GM23338 (cell line): Measurements from ENCODE around the gene SPEF1. TPM values are rescaled to one million over a fixed set of nuclear protein-coding genes. Genes with fewer than 3 reads are reported as not detected.

ENCODE experiments used
- ATAC-seq: fragments of 200-7000 bp; cut with Tn5 transposase; 3 replicates; pipeline ENCODE4 v1.9.1; 2020
- DNase-seq: peaks from one replicate; pipeline ENCODE4 v3.0.0-alpha.2; 2015; ENCODE audit warnings: low spot score
- H2AFZ ChIP-seq: fragments of 200-600 bp; sonication (generic); 2 replicates; pipeline ENCODE4 v1.8.0; 2016; ENCODE audit warnings: antibody characterized with exemption, mild to moderate bottlenecking, moderate library complexity
- H3F3A ChIP-seq: fragments of 200-600 bp; sonication (generic); replicated peaks from 2 replicates; pipeline ENCODE4 v1.8.0; 2017; ENCODE audit warnings: antibody characterized with exemption, mixed run types, low read depth
- H3K27ac ChIP-seq: fragments of 200-600 bp; sonication (generic); 2 replicates; pipeline ENCODE4 v1.6.1; 2016; ENCODE audit warnings: low read depth
- H3K27me3 ChIP-seq: fragments of 200-600 bp; sonication (generic); 2 replicates; pipeline ENCODE4 v1.8.0; 2016; ENCODE audit warnings: mild to moderate bottlenecking, mixed run types, moderate library complexity; ENCODE audit not compliant: insufficient read depth
- H3K36me3 ChIP-seq: fragments of 200-600 bp; sonication (generic); 2 replicates; pipeline ENCODE4 v1.8.0; 2016; ENCODE audit warnings: mild to moderate bottlenecking; ENCODE audit not compliant: insufficient read depth
- H3K4me1 ChIP-seq: fragments of 200-600 bp; sonication (generic); 2 replicates; pipeline ENCODE4 v1.8.0; 2016; ENCODE audit warnings: mild to moderate bottlenecking, moderate library complexity; ENCODE audit not compliant: insufficient read depth
- H3K4me2 ChIP-seq: fragments of 200-600 bp; sonication (generic); 2 replicates; pipeline ENCODE4 v1.7.1; 2017; ENCODE audit warnings: mixed run types
- H3K4me3 ChIP-seq: fragments of 200-600 bp; sonication (generic); 2 replicates; pipeline ENCODE4 v1.6.1; 2016; ENCODE audit warnings: mixed run types
- H3K79me2 ChIP-seq: fragments of 200-600 bp; sonication (generic); replicated peaks from 2 replicates; pipeline ENCODE4 v1.8.0; 2017; ENCODE audit warnings: mild to moderate bottlenecking; ENCODE audit not compliant: insufficient read depth
- H3K9me2 ChIP-seq: fragments of 200-600 bp; sonication (generic); 2 replicates; pipeline ENCODE4 v1.8.0; 2017; ENCODE audit not compliant: insufficient read depth
- H4K20me1 ChIP-seq: fragments of 200-600 bp; sonication (generic); replicated peaks from 2 replicates; pipeline ENCODE4 v1.8.0; 2017; ENCODE audit warnings: mild to moderate bottlenecking; ENCODE audit not compliant: insufficient read depth
- H3K27ac Mint-ChIP-seq: 2 replicates; pipeline ENCODE4 v1.8.0; 2020; ENCODE audit warnings: inconsistent platforms, mild to moderate bottlenecking, moderate library complexity, mixed read lengths
- H3K27me3 Mint-ChIP-seq: 3 replicates; pipeline ENCODE4 v1.8.0; 2022; ENCODE audit warnings: low read depth, mild to moderate bottlenecking, moderate library complexity, mixed read lengths, inconsistent platforms; ENCODE audit not compliant: insufficient read depth, poor library complexity
- H3K36me3 Mint-ChIP-seq: 3 replicates; pipeline ENCODE4 v1.8.0; 2021; ENCODE audit warnings: low read depth, mild to moderate bottlenecking, inconsistent platforms, moderate library complexity, mixed read lengths
- H3K4me1 Mint-ChIP-seq: 3 replicates; pipeline ENCODE4 v1.8.0; 2020; ENCODE audit warnings: mild to moderate bottlenecking, inconsistent platforms, mixed read lengths
- H3K4me3 Mint-ChIP-seq: 3 replicates; pipeline ENCODE4 v1.8.0; 2021; ENCODE audit warnings: moderate library complexity, mild to moderate bottlenecking, inconsistent platforms, mixed read lengths
- H3K9me3 Mint-ChIP-seq: 3 replicates; pipeline ENCODE4 v1.8.0; 2020; ENCODE audit warnings: moderate library complexity, mild to moderate bottlenecking, inconsistent platforms, mixed read lengths
- CREB1 ChIP-seq: fragments of 250-450 bp; sonication (Bioruptor Pico); IDR thresholded peaks from 2 replicates; pipeline ENCODE4 v1.5.0; 2020; ENCODE audit warnings: low read depth, mild to moderate bottlenecking, moderate library complexity
- CTCF ChIP-seq, 2 experiments: fragments of 200-600 bp in 1 of 2; sonication (generic) in 1 of 2; conservative IDR thresholded peaks; 2 replicates each; pipeline versions ENCODE4 v1.5.1 to v1.6.1; 2016 to 2017; ENCODE audit warnings: antibody characterized with exemption in 2 of 2, low read depth in 2 of 2, mild to moderate bottlenecking in 2 of 2, moderate library complexity in 1 of 2
- ETS1 ChIP-seq: IDR thresholded peaks from 2 replicates; pipeline ENCODE4 v1.6.1; 2016; ENCODE audit warnings: antibody characterized with exemption
- EZH2 ChIP-seq: fragments of 200-600 bp; sonication (generic); IDR thresholded peaks from one replicate; pipeline ENCODE4 v1.8.0; 2017; ENCODE audit warnings: antibody characterized with exemption, mild to moderate bottlenecking, low read depth; ENCODE audit not compliant: unreplicated experiment
- EZH2phosphoT487 ChIP-seq: fragments of 200-600 bp; sonication (generic); IDR thresholded peaks from one replicate; pipeline ENCODE4 v1.8.1; 2018; ENCODE audit warnings: antibody characterized with exemption; ENCODE audit not compliant: unreplicated experiment
- JUNB ChIP-seq: IDR thresholded peaks from one replicate; pipeline ENCODE4 v1.6.1; 2016; ENCODE audit warnings: antibody characterized with exemption; ENCODE audit not compliant: unreplicated experiment
- NANOG ChIP-seq: IDR thresholded peaks from 2 replicates; pipeline ENCODE4 v1.6.1; 2016; ENCODE audit warnings: antibody characterized with exemption, borderline replicate concordance
- POLR2AphosphoS5 ChIP-seq: IDR thresholded peaks from 2 replicates; pipeline ENCODE4 v1.6.1; 2016; ENCODE audit warnings: antibody characterized with exemption, low read depth
- REST ChIP-seq: IDR thresholded peaks from one replicate; pipeline ENCODE4 v1.6.1; 2018; ENCODE audit warnings: antibody characterized with exemption; ENCODE audit not compliant: unreplicated experiment
- STAT1 ChIP-seq: IDR thresholded peaks from one replicate; pipeline ENCODE4 v1.6.1; 2016; ENCODE audit warnings: antibody characterized with exemption; ENCODE audit not compliant: unreplicated experiment
- ZNF114 ChIP-seq: fragments of 250-450 bp; sonication (Bioruptor Pico); IDR thresholded peaks from 2 replicates; pipeline ENCODE4 v1.5.0; 2020; ENCODE audit warnings: mild to moderate bottlenecking, moderate library complexity
- ZNF331 ChIP-seq: fragments of 250-450 bp; sonication (Bioruptor Pico); IDR thresholded peaks from 2 replicates; pipeline ENCODE4 v1.5.0; 2020; ENCODE audit warnings: low read depth, mild to moderate bottlenecking, moderate library complexity
- ZNF462 ChIP-seq: fragments of 250-450 bp; sonication (Bioruptor Pico); IDR thresholded peaks from 2 replicates; pipeline ENCODE4 v1.5.0; 2020; ENCODE audit warnings: mild to moderate bottlenecking, moderate library complexity
- polyA plus RNA-seq: library from polyadenylated mRNA; unstranded; fragments of >200 nt; fragmentation: Nextera tagmentation; extraction: Ambion mirVana; gene quantifications from 2 replicates; pipeline ENCODE4 v1.2.1, GENCODE V29; 2016
- total RNA-seq: library from RNA; depleted of rRNA; stranded (reverse); fragments of >200 nt; shearing (Covaris generic); gene quantifications from 2 replicates; pipeline ENCODE4 v1.2.3, GENCODE V29; 2014

Gene SPEF1
- total and polyA plus RNA-seq, 2 experiments from 2014 or later: 0.68 to 0.69 TPM

GRCh38 chr20:3812259-3812681 lies 31.0 kb upstream of the SPEF1 start:
- DNase-seq: no peak
- no peak overlapping the region for H3K27ac Mint-ChIP-seq
- H3K36me3 Mint-ChIP-seq: no peaks in the 10 kb centered on the region; the same call in 2 of the 3 replicates
- Histone ChIP-seq H3K4me2 (no peak overlapping the region), H3K9me2 (no peaks in the 10 kb centered on the region), H3K79me2 (no peaks in the 10 kb centered on the region), H3K36me3 (no peaks in the 10 kb centered on the region), H3K27me3 (no peaks in the 10 kb centered on the region), H3K4me3 (no peak overlapping the region), H4K20me1 (no peaks in the 10 kb centered on the region), H3F3A (no peaks in the 10 kb centered on the region), H3K27ac (no peak overlapping the region), H2AFZ (no peak overlapping the region), H3K4me1 (peaks cover 22% of the 10 kb centered on the region)
- no peak for ATAC-seq
- no peak overlapping the region for H3K4me3 Mint-ChIP-seq
- no peak for TF ChIP-seq ETS1
- no peak for TF ChIP-seq EZH2
- TF ChIP-seq STAT1: no peak
- no peak for TF ChIP-seq POLR2AphosphoS5
- no peak for TF ChIP-seq NANOG
- TF ChIP-seq CREB1 (CRISPR knock-in tag): no peak
- no peak for TF ChIP-seq ZNF331
- TF ChIP-seq CTCF (conservative IDR thresholded peaks at IDR 0.05; ENCODE audit: low read depth in 2 of 2): no peak
- no peak for TF ChIP-seq EZH2phosphoT487
- TF ChIP-seq ZNF114 (CRISPR knock-in tag): no peak
- TF ChIP-seq ZNF462 (CRISPR knock-in tag): no peak
- no peak for TF ChIP-seq JUNB
- no peak for TF ChIP-seq REST
- no peaks in the 10 kb centered on the region; the same call in 2 of the 3 replicates for H3K9me3 Mint-ChIP-seq
- peaks cover 24% of the 10 kb centered on the region for H3K4me1 Mint-ChIP-seq
- peaks cover 9% of the 10 kb centered on the region for H3K27me3 Mint-ChIP-seq
